HepG2 (cell line): Measurements from ENCODE around the gene PTPRN. TPM values are rescaled to one million over a fixed set of nuclear protein-coding genes. Genes with fewer than 3 reads are reported as not detected.

Experiments
- AGO1 ChIP-seq: fragments of 200-400 bp; formaldehyde crosslinking; IDR thresholded peaks from 2 replicates; pipeline ENCODE4 v1.6.1; 2017; ENCODE audit warnings: mild to moderate bottlenecking, low read depth, low read length, moderate library complexity; ENCODE audit not compliant: poor library complexity, severe bottlenecking
- CC2D1A ChIP-seq: sonication (generic); formaldehyde crosslinking; IDR thresholded peaks from 2 replicates; pipeline ENCODE4 v1.8.1; 2023; ENCODE audit warnings: mild to moderate bottlenecking, missing genetic modification reagents
- CHD4 ChIP-seq: fragments of 200-600 bp; sonication (generic); IDR thresholded peaks from 2 replicates; pipeline ENCODE4 v1.7.0; 2017; ENCODE audit warnings: mild to moderate bottlenecking, low read length, borderline replicate concordance
- GTF3A ChIP-seq: sonication (generic); formaldehyde crosslinking; conservative IDR thresholded peaks from 2 replicates; pipeline ENCODE4 v1.4.0; 2020; ENCODE audit warnings: mild to moderate bottlenecking, missing genetic modification reagents
- ISL2 ChIP-seq: sonication (generic); formaldehyde crosslinking; IDR thresholded peaks from 2 replicates; pipeline ENCODE4 v1.5.0; 2020; ENCODE audit warnings: missing genetic modification reagents
- JUN ChIP-seq: sonication (generic); formaldehyde crosslinking; IDR thresholded peaks from 2 replicates; pipeline ENCODE4 v1.4.0; 2020; ENCODE audit warnings: mild to moderate bottlenecking, missing genetic modification reagents
- LBX2 ChIP-seq: sonication (generic); formaldehyde crosslinking; IDR thresholded peaks from 2 replicates; pipeline ENCODE4 v1.5.0; 2020; ENCODE audit warnings: missing genetic modification reagents, mild to moderate bottlenecking, borderline replicate concordance
- PCBP2 ChIP-seq: fragments of 200-400 bp; formaldehyde crosslinking; optimal IDR thresholded peaks from 2 replicates; pipeline ENCODE3; 2018; ENCODE audit warnings: low read length, low read depth; ENCODE audit not compliant: poor library complexity, severe bottlenecking
- RFX5 ChIP-seq: IDR thresholded peaks from 2 replicates; pipeline ENCODE4 v1.6.1; 2011; ENCODE audit warnings: low read depth, low read length, improper control_type of control experiment
- TBX2 ChIP-seq: sonication (generic); formaldehyde crosslinking; IDR thresholded peaks from 2 replicates; pipeline ENCODE4 v1.5.0; 2020; ENCODE audit warnings: missing genetic modification reagents, mild to moderate bottlenecking, borderline replicate concordance
- WIZ ChIP-seq: sonication (generic); formaldehyde crosslinking; IDR thresholded peaks from 2 replicates; pipeline ENCODE4 v1.5.1; 2020; ENCODE audit warnings: mild to moderate bottlenecking, missing genetic modification reagents
- ZBTB2 ChIP-seq: sonication (generic); formaldehyde crosslinking; IDR thresholded peaks from 2 replicates; pipeline ENCODE4 v1.8.0; 2022; ENCODE audit warnings: low read depth, missing genetic modification reagents
- ZFP82 ChIP-seq: sonication (generic); formaldehyde crosslinking; IDR thresholded peaks from 2 replicates; pipeline ENCODE4 v1.5.1; 2020; ENCODE audit warnings: mild to moderate bottlenecking, missing genetic modification reagents, borderline replicate concordance
- ZFX ChIP-seq: sonication (generic); formaldehyde crosslinking; IDR thresholded peaks from 2 replicates; pipeline ENCODE4 v1.4.0; 2020; ENCODE audit warnings: mild to moderate bottlenecking, low read depth, missing genetic modification reagents, moderate library complexity
- ZNF121 ChIP-seq: sonication (generic); formaldehyde crosslinking; IDR thresholded peaks from 2 replicates; pipeline ENCODE4 v1.5.0; 2020; ENCODE audit warnings: mild to moderate bottlenecking, missing genetic modification reagents
- ZNF367 ChIP-seq: sonication (generic); formaldehyde crosslinking; IDR thresholded peaks from 2 replicates; pipeline ENCODE4 v1.4.0; 2020; ENCODE audit warnings: missing genetic modification reagents, borderline replicate concordance
- ZNF564 ChIP-seq: sonication (generic); formaldehyde crosslinking; IDR thresholded peaks from 2 replicates; pipeline ENCODE4 v1.8.1; 2023; ENCODE audit warnings: mild to moderate bottlenecking, missing genetic modification reagents
- ZNF737 ChIP-seq: sonication (generic); formaldehyde crosslinking; IDR thresholded peaks from 2 replicates; pipeline ENCODE4 v1.5.0; 2020; ENCODE audit warnings: missing genetic modification reagents, mild to moderate bottlenecking, borderline replicate concordance
- ZNF841 ChIP-seq: sonication (generic); formaldehyde crosslinking; IDR thresholded peaks from 2 replicates; pipeline ENCODE4 v1.8.1; 2023; ENCODE audit warnings: missing genetic modification reagents, borderline replicate concordance
- ZSCAN22 ChIP-seq: sonication (generic); formaldehyde crosslinking; IDR thresholded peaks from 2 replicates; pipeline ENCODE4 v1.4.0; 2020; ENCODE audit warnings: mild to moderate bottlenecking, missing genetic modification reagents
- polyA plus RNA-seq, 8 experiments: library from polyadenylated mRNA; depleted of rRNA in 3 of 8; stranded (reverse) in 7 of 8; unstranded in 1 of 8; fragments of >200 nt; fragmentation: Illumina TruSeq in 4 of 8; extraction: Trizol in 4 of 8; gene quantifications; 2 replicates each; pipeline versions ENCODE4 v1.2.1 to v1.2.3, GENCODE V29; 2011 to 2016; ENCODE audit warnings: low read depth in 4 of 8, missing spikeins in 1 of 8, mixed read lengths in 1 of 8; ENCODE audit not compliant: insufficient read depth in 1 of 8
- total RNA-seq, 5 experiments: library from RNA; depleted of rRNA; stranded (reverse); fragments of >200 nt; fragmentation: Illumina TruSeq; extraction: Trizol; gene quantifications; 2 replicates each; pipeline ENCODE4 v1.2.3, GENCODE V29; 2016; ENCODE audit warnings: low read depth in 1 of 5
- TF ChIP-seq, protein P1 (sequence below): sonication (generic); formaldehyde crosslinking; IDR thresholded peaks from 2 replicates; pipeline ENCODE4 v1.5.1; 2020; ENCODE audit warnings: missing genetic modification reagents, mild to moderate bottlenecking, borderline replicate concordance
- TF ChIP-seq, protein P2 (sequence below): sonication (generic); formaldehyde crosslinking; IDR thresholded peaks from 2 replicates; pipeline ENCODE4 v1.4.0; 2020; ENCODE audit warnings: mild to moderate bottlenecking, low read depth, missing genetic modification reagents
- TF ChIP-seq, protein P3 (sequence below): IDR thresholded peaks from 2 replicates; pipeline ENCODE4 v1.6.1; 2018; ENCODE audit warnings: missing genetic modification reagents

PTPRN gene
- total and polyA plus RNA-seq, 2 of the 13 experiments (the other 11 are each of a cell fraction or from before 2014, with no cell fraction given): 0.26 TPM; not detected in 1

DNA sequence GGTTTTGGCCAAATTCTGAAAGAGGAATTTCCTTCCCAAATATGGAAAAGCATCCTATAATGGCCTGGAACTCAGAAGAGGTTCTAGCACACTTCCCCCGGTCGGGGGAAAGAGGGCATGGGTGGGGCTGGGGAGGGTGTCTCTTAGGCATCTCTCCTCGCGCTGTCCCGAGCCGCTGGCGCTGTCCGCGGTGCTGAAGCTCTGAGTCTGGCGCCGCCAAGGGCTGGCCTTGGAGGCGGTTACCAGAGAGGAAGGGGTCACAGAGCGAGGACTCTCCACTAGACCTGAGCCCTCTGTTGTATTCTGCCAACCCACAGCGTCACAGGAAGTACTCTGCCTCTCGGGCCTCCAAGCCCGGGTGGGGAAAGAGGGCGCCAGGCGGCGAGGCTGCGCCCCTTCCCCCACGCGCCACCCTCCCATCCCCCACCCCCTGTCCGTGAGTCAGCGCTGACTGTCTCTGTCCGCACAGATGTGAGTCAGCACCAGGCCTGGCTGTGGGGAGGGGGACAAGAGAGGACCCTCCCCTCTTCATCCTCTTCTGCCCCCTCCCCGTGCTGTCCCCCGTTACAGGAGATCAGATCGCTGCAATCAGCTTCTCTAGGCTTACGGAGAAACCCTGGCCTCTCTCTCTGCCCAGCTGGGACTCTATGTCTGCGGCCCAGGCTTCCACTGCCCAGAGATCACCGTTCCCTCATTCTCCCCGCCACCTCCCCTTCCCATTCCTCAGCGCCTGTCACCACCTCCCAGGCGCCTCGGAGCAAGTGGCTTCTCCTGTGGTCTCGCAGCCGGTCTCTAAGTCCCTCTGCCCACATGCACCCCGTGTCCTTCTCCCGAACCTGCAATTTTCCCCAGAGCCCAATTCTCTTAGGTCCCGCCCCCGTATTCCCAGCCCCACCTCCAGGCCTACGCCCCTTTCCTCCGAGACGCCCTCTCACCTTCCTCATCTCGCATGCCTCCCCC is 779 bp downstream of the PTPRN start (continued):
- peak; percentile 95 for TF ChIP-seq LBX2 (CRISPR knock-in tag)
- no peak for TF ChIP-seq RFX5
- TF ChIP-seq, protein P1, sequence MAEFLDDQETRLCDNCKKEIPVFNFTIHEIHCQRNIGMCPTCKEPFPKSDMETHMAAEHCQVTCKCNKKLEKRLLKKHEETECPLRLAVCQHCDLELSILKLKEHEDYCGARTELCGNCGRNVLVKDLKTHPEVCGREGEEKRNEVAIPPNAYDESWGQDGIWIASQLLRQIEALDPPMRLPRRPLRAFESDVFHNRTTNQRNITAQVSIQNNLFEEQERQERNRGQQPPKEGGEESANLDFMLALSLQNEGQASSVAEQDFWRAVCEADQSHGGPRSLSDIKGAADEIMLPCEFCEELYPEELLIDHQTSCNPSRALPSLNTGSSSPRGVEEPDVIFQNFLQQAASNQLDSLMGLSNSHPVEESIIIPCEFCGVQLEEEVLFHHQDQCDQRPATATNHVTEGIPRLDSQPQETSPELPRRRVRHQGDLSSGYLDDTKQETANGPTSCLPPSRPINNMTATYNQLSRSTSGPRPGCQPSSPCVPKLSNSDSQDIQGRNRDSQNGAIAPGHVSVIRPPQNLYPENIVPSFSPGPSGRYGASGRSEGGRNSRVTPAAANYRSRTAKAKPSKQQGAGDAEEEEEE (CRISPR knock-in tag): no peak
- TF ChIP-seq ISL2 (CRISPR knock-in tag): peak; percentile 89
- TF ChIP-seq, protein P2, sequence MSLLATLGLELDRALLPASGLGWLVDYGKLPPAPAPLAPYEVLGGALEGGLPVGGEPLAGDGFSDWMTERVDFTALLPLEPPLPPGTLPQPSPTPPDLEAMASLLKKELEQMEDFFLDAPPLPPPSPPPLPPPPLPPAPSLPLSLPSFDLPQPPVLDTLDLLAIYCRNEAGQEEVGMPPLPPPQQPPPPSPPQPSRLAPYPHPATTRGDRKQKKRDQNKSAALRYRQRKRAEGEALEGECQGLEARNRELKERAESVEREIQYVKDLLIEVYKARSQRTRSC (CRISPR knock-in tag): 0 out of 2 replicates have a peak, but pooled peaks have one; percentile 86
- peak; percentile 61; the same call in 1 of the 2 replicates for TF ChIP-seq JUN
- peak; percentile 54; the same call in 1 of the 2 replicates for TF ChIP-seq CC2D1A (CRISPR knock-in tag)
- TF ChIP-seq ZNF841: peak; percentile 88
- TF ChIP-seq ZNF121: 0 out of 2 replicates have a peak, but pooled peaks have one; percentile 43
- no peak for TF ChIP-seq PCBP2
- peak; percentile 92; the same call in 1 of the 2 replicates for TF ChIP-seq ZNF367 (CRISPR knock-in tag)
- no peak for TF ChIP-seq AGO1
- no peak for TF ChIP-seq CHD4
- 0 out of 2 replicates have a peak, but pooled peaks have one; percentile 71 for TF ChIP-seq ZBTB2 (CRISPR knock-in tag)
- TF ChIP-seq GTF3A (CRISPR knock-in tag): no peak
- TF ChIP-seq TBX2 (CRISPR knock-in tag): peak; percentile 88
- TF ChIP-seq ZFX (CRISPR knock-in tag): no peak
- TF ChIP-seq ZFP82 (CRISPR knock-in tag): no peak
- TF ChIP-seq ZNF564: peak; percentile 93; the same call in 1 of the 2 replicates
- TF ChIP-seq ZNF737 (CRISPR knock-in tag): peak; percentile 89
- TF ChIP-seq WIZ: peak; percentile 99
- TF ChIP-seq, protein P3, sequence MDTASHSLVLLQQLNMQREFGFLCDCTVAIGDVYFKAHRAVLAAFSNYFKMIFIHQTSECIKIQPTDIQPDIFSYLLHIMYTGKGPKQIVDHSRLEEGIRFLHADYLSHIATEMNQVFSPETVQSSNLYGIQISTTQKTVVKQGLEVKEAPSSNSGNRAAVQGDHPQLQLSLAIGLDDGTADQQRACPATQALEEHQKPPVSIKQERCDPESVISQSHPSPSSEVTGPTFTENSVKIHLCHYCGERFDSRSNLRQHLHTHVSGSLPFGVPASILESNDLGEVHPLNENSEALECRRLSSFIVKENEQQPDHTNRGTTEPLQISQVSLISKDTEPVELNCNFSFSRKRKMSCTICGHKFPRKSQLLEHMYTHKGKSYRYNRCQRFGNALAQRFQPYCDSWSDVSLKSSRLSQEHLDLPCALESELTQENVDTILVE (CRISPR knock-in tag): peak; percentile 97
- no peak for TF ChIP-seq ZSCAN22
